H1 (cell line): ENCODE measurements around the gene SZT2. TPM values are rescaled to one million over a fixed set of nuclear protein-coding genes. Genes with fewer than 3 reads are reported as not detected.

ENCODE experiments used
- CTCF ChIA-PET: fragments of 300-600 bp; sonication (Branson Sonifier 250); formaldehyde crosslinking; loops from one replicate; lab custom pipeline; 2021; ENCODE audit not compliant: partially characterized antibody; lab: Charles Lee
- POLR2A ChIA-PET: fragments of 300-600 bp; sonication (Branson Sonifier 250); formaldehyde crosslinking; loops from one replicate; lab custom pipeline; 2021; ENCODE audit warnings: inconsistent platforms; ENCODE audit not compliant: partially characterized antibody; lab: Charles Lee
- DNase-seq, 2 experiments: peaks; one replicate each; pipeline versions ENCODE4 v3.0.0 to v3.0.0-alpha.2; 2010 to 2022; ENCODE audit warnings: low spot score in 2 of 2, low read depth in 1 of 2, mixed read lengths in 1 of 2
- FAIRE-seq: peaks from 2 replicates; lab custom pipeline; 2011; peaks lifted over from hg19 to GRCh38; lab: Jason Lieb, UNC
- H2AFZ ChIP-seq: 2 replicates; pipeline ENCODE4 v1.8.1; 2012; ENCODE audit warnings: low read length, inconsistent platforms
- H2AK5ac ChIP-seq: 2 replicates; pipeline ENCODE4 v1.6.1; 2013; ENCODE audit warnings: low read depth, low read length
- H2BK120ac ChIP-seq: replicated peaks from 2 replicates; pipeline ENCODE3; 2013; ENCODE audit warnings: low read depth, low read length, inconsistent platforms
- H2BK12ac ChIP-seq: 2 replicates; pipeline ENCODE4 v1.6.1; 2013; ENCODE audit warnings: low read depth, low read length
- H2BK15ac ChIP-seq: 2 replicates; pipeline ENCODE4 v1.6.1; 2013; ENCODE audit warnings: low read length
- H2BK20ac ChIP-seq: 2 replicates; pipeline ENCODE4 v1.6.1; 2013; ENCODE audit warnings: low read length
- H2BK5ac ChIP-seq: 2 replicates; pipeline ENCODE4 v1.6.1; 2013; ENCODE audit warnings: low read depth, low read length
- H3K14ac ChIP-seq: 2 replicates; pipeline ENCODE4 v1.6.1; 2013; ENCODE audit warnings: inconsistent platforms; ENCODE audit not compliant: insufficient read length
- H3K18ac ChIP-seq: 2 replicates; pipeline ENCODE4 v1.6.1; 2013; ENCODE audit warnings: low read length; ENCODE audit errors: extremely low read depth
- H3K23ac ChIP-seq: 2 replicates; pipeline ENCODE4 v1.6.1; 2013; ENCODE audit warnings: inconsistent platforms; ENCODE audit not compliant: insufficient read length
- H3K23me2 ChIP-seq: 2 replicates; pipeline ENCODE4 v1.6.1; 2013; ENCODE audit warnings: low read depth, low read length
- H3K27ac ChIP-seq: 2 replicates; pipeline ENCODE4 v1.6.1; 2011; ENCODE audit warnings: low read depth, low read length, inconsistent platforms
- H3K27me3 ChIP-seq, 4 experiments: replicated peaks in 1 of 4; 1 replicate in 1 of 4; 2 replicates in 3 of 4; pipeline versions ENCODE4 v1.6.1 to v1.8.1; 2011 to 2013; ENCODE audit warnings: low read length in 3 of 4, mild to moderate bottlenecking in 3 of 4, inconsistent platforms in 2 of 4, mixed read lengths in 2 of 4, moderate library complexity in 1 of 4; ENCODE audit not compliant: control insufficient read depth in 3 of 4, insufficient read depth in 3 of 4; ENCODE audit errors: extremely low read depth in 1 of 4
- H3K36me3 ChIP-seq, 4 experiments: 2 replicates each; pipeline versions ENCODE4 v1.6.1 to v1.8.1; 2011 to 2013; ENCODE audit warnings: mild to moderate bottlenecking in 4 of 4, low read length in 3 of 4, moderate library complexity in 2 of 4, control low read depth in 1 of 4, inconsistent platforms in 1 of 4; ENCODE audit not compliant: insufficient read depth in 4 of 4, control insufficient read depth in 2 of 4
- H3K4ac ChIP-seq: replicated peaks from 2 replicates; pipeline ENCODE3; 2013; ENCODE audit warnings: low read length, low read depth, mixed read lengths, inconsistent platforms; ENCODE audit not compliant: insufficient read length
- H3K4me1 ChIP-seq, 4 experiments: replicated peaks in 1 of 4; 1 replicate in 1 of 4; 2 replicates in 3 of 4; pipeline versions ENCODE4 v1.6.1 to v1.8.1; 2011 to 2013; ENCODE audit warnings: low read length in 3 of 4, inconsistent platforms in 2 of 4, mixed read lengths in 1 of 4; ENCODE audit not compliant: insufficient read depth in 4 of 4, control insufficient read depth in 3 of 4
- H3K4me2 ChIP-seq, 2 experiments: 2 replicates each; pipeline versions ENCODE4 v1.6.1 to v1.8.1; 2011 to 2013; ENCODE audit warnings: low read depth in 2 of 2, low read length in 2 of 2, control low read depth in 1 of 2, inconsistent platforms in 1 of 2, mild to moderate bottlenecking in 1 of 2; ENCODE audit not compliant: insufficient read depth in 1 of 2
- H3K4me3 ChIP-seq, 4 experiments: fragments of 200-600, 300-600 bp in 1 of 4; sonication (generic), shearing (Covaris generic), sonication (Bioruptor Twin) in 1 of 4; 2 replicates each; pipeline versions ENCODE4 v1.5.1 to v1.8.1; 2011 to 2016; ENCODE audit warnings: low read length in 4 of 4, low read depth in 3 of 4, control low read depth in 2 of 4, inconsistent platforms in 2 of 4, mild to moderate bottlenecking in 2 of 4, mixed read lengths in 1 of 4, moderate library complexity in 1 of 4; ENCODE audit not compliant: insufficient read depth in 2 of 4; ENCODE audit errors: extremely low read depth in 1 of 4
- H3K56ac ChIP-seq: replicated peaks from 2 replicates; pipeline ENCODE3; 2013; ENCODE audit warnings: low read depth, mild to moderate bottlenecking, mixed read lengths, low read length, inconsistent platforms; ENCODE audit not compliant: insufficient read length
- H3K79me1 ChIP-seq: 2 replicates; pipeline ENCODE4 v1.6.1; 2013; ENCODE audit warnings: low read depth, low read length, control low read depth
- H3K79me2 ChIP-seq, 2 experiments: 2 replicates each; pipeline versions ENCODE4 v1.6.1 to v1.8.1; 2012 to 2013; ENCODE audit warnings: low read length in 2 of 2, mild to moderate bottlenecking in 2 of 2, inconsistent platforms in 1 of 2; ENCODE audit not compliant: insufficient read depth in 2 of 2, control insufficient read depth in 1 of 2
- H3K9ac ChIP-seq, 4 experiments: replicated peaks in 1 of 4; 1 replicate in 1 of 4; 2 replicates in 3 of 4; pipeline versions ENCODE4 v1.6.1 to v1.8.1; 2011 to 2013; ENCODE audit warnings: low read depth in 3 of 4, low read length in 3 of 4, control low read depth in 2 of 4, mild to moderate bottlenecking in 2 of 4, moderate library complexity in 2 of 4, inconsistent platforms in 1 of 4; ENCODE audit errors: extremely low read depth in 1 of 4
- H3K9me3 ChIP-seq, 2 experiments: 2 replicates each; pipeline versions ENCODE4 v1.6.1 to v1.8.1; 2012 to 2013; ENCODE audit warnings: mild to moderate bottlenecking in 2 of 2, moderate library complexity in 2 of 2, control low read depth in 1 of 2, inconsistent platforms in 1 of 2, low read depth in 1 of 2, low read length in 1 of 2, mixed read lengths in 1 of 2; ENCODE audit not compliant: insufficient read depth in 2 of 2
- H4K20me1 ChIP-seq, 2 experiments: replicated peaks in 1 of 2; 2 replicates each; pipeline versions ENCODE3 to v1.8.1; 2011 to 2013; ENCODE audit warnings: inconsistent platforms in 2 of 2, low read length in 2 of 2, mild to moderate bottlenecking in 1 of 2; ENCODE audit not compliant: insufficient read depth in 2 of 2, control insufficient read depth in 1 of 2
- H4K5ac ChIP-seq: 2 replicates; pipeline ENCODE4 v1.6.1; 2013; ENCODE audit warnings: low read length, low read depth, mixed read lengths, inconsistent platforms; ENCODE audit not compliant: insufficient read length
- H4K8ac ChIP-seq: 2 replicates; pipeline ENCODE4 v1.8.0; 2013; ENCODE audit warnings: mild to moderate bottlenecking, moderate library complexity, low read length, inconsistent platforms; ENCODE audit not compliant: insufficient read depth; ENCODE audit errors: extremely low read depth
- H4K91ac ChIP-seq: replicated peaks from 2 replicates; pipeline ENCODE3; 2013; ENCODE audit warnings: low read length, mixed read lengths, inconsistent platforms; ENCODE audit not compliant: insufficient read length
- SP4 ChIP-seq: IDR thresholded peaks from 2 replicates; pipeline ENCODE4 v1.6.1; 2012; ENCODE audit warnings: low read length, inconsistent platforms
- WGBS, 2 experiments: shearing (Covaris generic) in 1 of 2; methylation state at CpG; one replicate each; pipeline versions ENCODE4 v1.1.6 to v1.1.7; 2013 to 2015; ENCODE audit warnings: low lambda C conversion rate in 2 of 2, mixed read lengths in 2 of 2, inconsistent platforms in 1 of 2, low coverage in 1 of 2, missing lambda C conversion rate in 1 of 2; ENCODE audit not compliant: insufficient replicate concordance in 2 of 2, insufficient coverage in 1 of 2, insufficient read length in 1 of 2; ENCODE audit errors: extremely low coverage in 1 of 2, missing lambda C conversion rate in 1 of 2; 5-methylcytosine and 5-hydroxymethylcytosine counted together
- polyA plus RNA-seq, 7 experiments: library from polyadenylated mRNA; depleted of rRNA in 3 of 7; stranded (reverse) in 5 of 7; unstranded in 2 of 7; fragments of >200 nt in 5 of 7; fragments of 200-250 nt in 2 of 7; gene quantifications; 1 replicate in 5 of 7; 2 replicates in 1 of 7; 4 replicates in 1 of 7; pipeline versions ENCODE4 v1.2.1 to v1.2.3, GENCODE V29; 2011 to 2013; ENCODE audit warnings: missing spikeins in 2 of 7, mixed read lengths in 2 of 7
- total RNA-seq: library from RNA; stranded (reverse); fragmentation: NEBNext Ultra II Directional; extraction: Animal tissue kit (Norgen Biotek cat#: 25700); gene quantifications from 2 replicates; pipeline ENCODE4 v1.2.1, GENCODE V29; 2021
- TF ChIP-seq, protein P1 (sequence below): IDR thresholded peaks from 2 replicates; pipeline ENCODE4 v1.6.1; 2012; ENCODE audit warnings: inconsistent platforms

SZT2 gene
- total and polyA plus RNA-seq, 2 of the 8 experiments (the other 6 are each of a cell fraction or from before 2014, with no cell fraction given) = 4.7 to 12.9 TPM

DNA sequence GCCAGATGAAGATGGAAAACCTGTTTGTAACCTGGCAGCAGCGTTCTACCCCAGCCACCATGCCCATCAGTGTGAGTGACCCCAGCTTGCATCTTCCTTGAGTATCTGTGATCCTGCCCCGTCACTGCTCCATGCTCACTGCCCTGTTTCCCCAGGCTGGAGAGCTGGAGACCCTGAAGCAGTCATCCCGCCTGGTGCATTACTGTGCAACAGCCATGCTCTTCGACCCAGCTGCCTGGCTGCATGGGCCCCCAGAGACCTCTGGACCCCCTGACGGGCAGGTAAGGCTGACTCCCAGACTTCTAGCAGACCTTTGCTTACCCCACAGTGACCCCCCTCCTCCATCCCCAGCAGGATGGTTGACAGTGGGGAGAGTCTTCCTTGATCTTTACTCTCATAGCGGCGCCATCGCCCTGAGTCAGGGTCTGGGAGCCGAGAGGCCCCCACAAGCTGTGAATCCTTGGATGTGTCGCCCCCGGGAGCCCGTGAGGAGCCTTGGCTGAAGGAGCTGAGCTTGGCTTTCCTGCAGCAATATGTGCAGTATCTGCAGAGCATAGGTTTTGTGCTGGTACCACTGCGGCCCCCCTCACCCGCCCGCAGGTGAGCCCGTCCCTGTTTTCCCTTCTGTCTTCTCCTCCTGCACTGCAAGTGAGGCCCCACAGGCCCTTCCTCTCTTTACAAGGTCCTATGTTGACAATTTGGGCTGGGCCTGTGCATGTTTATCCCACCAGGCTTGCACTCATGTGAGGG, 53.7 kb downstream of the SZT2 start:
- H2AFZ ChIP-seq = no peak overlapping the region
- H4K20me1 ChIP-seq = peaks cover 0 to 5% of the 10 kb centered on the region in 2 experiments
- no peaks in the 10 kb centered on the region for H3K9me3 ChIP-seq
- H2BK120ac ChIP-seq = no peak overlapping the region
- H3K23me2 ChIP-seq = no peaks in the 10 kb centered on the region
- H3K4ac ChIP-seq = no peak overlapping the region
- no peaks in the 10 kb centered on the region for H3K27me3 ChIP-seq
- 87% methylated on average over 16 of the region's 16 CpGs; no CpG with 5 or more reads in 1 of the 2 experiments for WGBS, 2 experiments
- H2BK5ac ChIP-seq = no peak overlapping the region
- H4K91ac ChIP-seq = no peak overlapping the region
- H2BK15ac ChIP-seq = no peak overlapping the region
- H3K79me1 ChIP-seq = no peaks in the 10 kb centered on the region
- H3K36me3 ChIP-seq = peaks cover 5 to 25% (median 11%) of the 10 kb centered on the region in 4 experiments; a peak in 6 of 8 replicates
- no peak overlapping the region for H3K27ac ChIP-seq
- no peak overlapping the region for H2BK20ac ChIP-seq
- H3K23ac ChIP-seq = no peak overlapping the region
- H4K8ac ChIP-seq = peak overlapping the region; percentile 14; the same call in 1 of the 2 replicates
- no peak overlapping the region for H2BK12ac ChIP-seq
- no peak for DNase-seq
- no peaks in the 10 kb centered on the region for H3K4me1 ChIP-seq
- no peak for FAIRE-seq
- no peak overlapping the region for H3K56ac ChIP-seq
- no peak overlapping the region for H4K5ac ChIP-seq
- H3K18ac ChIP-seq = no peak overlapping the region
- no peak overlapping the region for H2AK5ac ChIP-seq
- H3K4me2 ChIP-seq = no peak overlapping the region
- ChIA-PET CTCF (interaction anchor here (1.9 kb wide), 1 partner anchor 205 kb away, joined by 5 read pairs; no protein-coding TSS in a partner anchor), POLR2A (interaction anchor here (0.8 to 3.8 kb wide), 6 partner anchors 9 to 18 kb away, joined by 3 to 22 read pairs (median 4); partner anchors contain the start of gene HYI)
- H3K79me2 ChIP-seq = no peaks in the 10 kb centered on the region
- TF ChIP-seq, protein P1, sequence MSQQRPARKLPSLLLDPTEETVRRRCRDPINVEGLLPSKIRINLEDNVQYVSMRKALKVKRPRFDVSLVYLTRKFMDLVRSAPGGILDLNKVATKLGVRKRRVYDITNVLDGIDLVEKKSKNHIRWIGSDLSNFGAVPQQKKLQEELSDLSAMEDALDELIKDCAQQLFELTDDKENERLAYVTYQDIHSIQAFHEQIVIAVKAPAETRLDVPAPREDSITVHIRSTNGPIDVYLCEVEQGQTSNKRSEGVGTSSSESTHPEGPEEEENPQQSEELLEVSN = no peak
- TF ChIP-seq SP4 = no peak
- no peak overlapping the region for H3K9ac ChIP-seq
- H3K4me3 ChIP-seq = no peak overlapping the region
- no peak overlapping the region for H3K14ac ChIP-seq
